ENCODE measurements around the gene PNRC2. TPM values are rescaled to one million over a fixed set of nuclear protein-coding genes. Genes with fewer than 3 reads are reported as not detected.

Gene PNRC2
- total and polyA plus RNA-seq, 4 donors: 24.9 to 63.6 (median 36.3) TPM

- no peak for TF ChIP-seq CTCF (IDR thresholded peaks at IDR 0.05; ENCODE audit: low read depth, low read length, missing input control)
- TF ChIP-seq HNF4A (conservative IDR thresholded peaks at IDR 0.05): no peak
- TF ChIP-seq FOXA1 (IDR thresholded peaks at IDR 0.05): no peak
- no peak for TF ChIP-seq RXRA (IDR thresholded peaks at IDR 0.05)
- no peak for TF ChIP-seq NR2F2 (IDR thresholded peaks at IDR 0.05)
- TF ChIP-seq YY1 (IDR thresholded peaks at IDR 0.05): no peak
Measured at GRCh38 chr1:23964235-23964668, 4.6 kb downstream of the PNRC2 start (continued).

GRCh38 chr1:23964790-23965740 lies 5.4 kb downstream of the PNRC2 start:
- H3K4me3 ChIP-seq (ENCODE audit: low read depth in 1 of 3, low read length in 3 of 3): no peak overlapping the region
- 73% methylated on average over 5 of the region's 5 CpGs for WGBS
- TF ChIP-seq REST (IDR thresholded peaks at IDR 0.05) (no peak), SP1 (IDR thresholded peaks at IDR 0.05) (no peak), ZBTB33 (IDR thresholded peaks at IDR 0.05) (no peak), JUND (IDR thresholded peaks at IDR 0.05) (no peak), CTCF (IDR thresholded peaks at IDR 0.05; ENCODE audit: low read depth, low read length, missing input control) (no peak), FOXA1 (IDR thresholded peaks at IDR 0.05) (no peak), HNF4A (conservative IDR thresholded peaks at IDR 0.05) (no peak), RAD21 (IDR thresholded peaks at IDR 0.05) (no peak), NR2F2 (IDR thresholded peaks at IDR 0.05) (no peak), GABPA (IDR thresholded peaks at IDR 0.05 in 1 of 2, conservative IDR thresholded peaks at IDR 0.05 in 1 of 2) (no peak), HNF4G (IDR thresholded peaks at IDR 0.05) (no peak)
- H3K27ac ChIP-seq (ENCODE audit: low read depth in 1 of 2, low read length in 2 of 2): no peak overlapping the region
- H3K9ac ChIP-seq (ENCODE audit: low read depth in 1 of 2, low read length in 2 of 2): peak overlapping the region in 1 of 2 donors; percentile 38
- no peaks in the 10 kb centered on the region for H3K9me3 ChIP-seq (ENCODE audit: control insufficient read depth in 4 of 4, low read length in 3 of 4)
- H3K4me1 ChIP-seq (ENCODE audit: control insufficient read depth in 4 of 4, insufficient read depth in 4 of 4, low read length in 3 of 4): peaks cover 2 to 31% (median 24%) of the 10 kb centered on the region in 4 donors
- H3K36me3 ChIP-seq (ENCODE audit: control insufficient read depth in 4 of 4, insufficient read depth in 3 of 4, low read depth in 1 of 4, low read length in 3 of 4): peaks cover 1 to 16% (median 7%) of the 10 kb centered on the region in 4 donors
- no peaks in the 10 kb centered on the region for H3K27me3 ChIP-seq (ENCODE audit: control insufficient read depth in 4 of 4, insufficient read depth in 4 of 4, low read length in 3 of 4)
- no peak for DNase-seq (ENCODE audit: low spot score)
